Neural progenitor cell (in vitro differentiated cells): ENCODE measurements around the gene ELOVL1. TPM values are rescaled to one million over a fixed set of nuclear protein-coding genes. Genes with fewer than 3 reads are reported as not detected.

Experiments
- DNase-seq: peaks from one replicate; pipeline ENCODE4 v3.0.0-alpha.2; 2016; ENCODE audit warnings: low spot score
- H2AFZ ChIP-seq: fragments of 200-600 bp; sonication (generic); replicated peaks from 2 replicates; pipeline ENCODE4 v1.6.1; 2016; ENCODE audit warnings: antibody characterized with exemption
- H3F3A ChIP-seq: fragments of 200-600 bp; sonication (generic); 2 replicates; pipeline ENCODE4 v1.6.1; 2016; ENCODE audit warnings: antibody characterized with exemption, low read depth
- H3K27ac ChIP-seq: fragments of 200-600 bp; sonication (generic); 2 replicates; pipeline ENCODE4 v1.5.1; 2016; ENCODE audit warnings: mild to moderate bottlenecking
- H3K27me3 ChIP-seq: fragments of 200-600 bp; sonication (generic); 2 replicates; pipeline ENCODE4 v1.6.1; 2016; ENCODE audit warnings: mild to moderate bottlenecking, moderate library complexity
- H3K36me3 ChIP-seq: fragments of 200-600 bp; sonication (generic); 2 replicates; pipeline ENCODE4 v1.5.1; 2016
- H3K4me1 ChIP-seq: fragments of 200-600 bp; sonication (generic); 2 replicates; pipeline ENCODE4 v1.6.1; 2016; ENCODE audit warnings: mixed run types
- H3K4me2 ChIP-seq: fragments of 200-600 bp; sonication (generic); 2 replicates; pipeline ENCODE4 v1.6.1; 2016
- H3K4me3 ChIP-seq: fragments of 200-600 bp; sonication (generic); 2 replicates; pipeline ENCODE4 v1.5.1; 2016
- H3K79me2 ChIP-seq: fragments of 200-600 bp; sonication (generic); 2 replicates; pipeline ENCODE4 v1.6.1; 2016; ENCODE audit warnings: low read depth
- H3K9ac ChIP-seq: fragments of 200-600 bp; sonication (generic); 2 replicates; pipeline ENCODE4 v1.6.1; 2016
- H3K9me3 ChIP-seq: fragments of 200-600 bp; sonication (generic); 2 replicates; pipeline ENCODE4 v1.5.1; 2016; ENCODE audit warnings: low read depth
- H4K20me1 ChIP-seq: fragments of 200-600 bp; sonication (generic); 2 replicates; pipeline ENCODE4 v1.6.1; 2016; ENCODE audit warnings: low read depth
- H3K27ac Mint-ChIP-seq: 3 replicates; pipeline ENCODE4 v1.8.0; 2021; ENCODE audit warnings: mixed read lengths
- H3K27me3 Mint-ChIP-seq: 2 replicates; pipeline ENCODE4 v1.8.0; 2022; ENCODE audit warnings: low read depth, mild to moderate bottlenecking, inconsistent platforms, moderate library complexity, mixed read lengths; ENCODE audit not compliant: insufficient read depth
- H3K36me3 Mint-ChIP-seq: 3 replicates; pipeline ENCODE4 v1.8.0; 2021; ENCODE audit warnings: mixed read lengths
- H3K4me1 Mint-ChIP-seq: 3 replicates; pipeline ENCODE4 v1.8.0; 2021; ENCODE audit warnings: mixed read lengths
- H3K4me3 Mint-ChIP-seq: 3 replicates; pipeline ENCODE4 v1.8.0; 2021; ENCODE audit warnings: mild to moderate bottlenecking, moderate library complexity, mixed read lengths
- H3K9me3 Mint-ChIP-seq: 3 replicates; pipeline ENCODE4 v1.8.0; 2020; ENCODE audit warnings: mixed read lengths
- CTCF ChIP-seq: fragments of 200-600 bp; sonication (generic); IDR thresholded peaks from 2 replicates; pipeline ENCODE4 v1.5.1; 2017; ENCODE audit warnings: antibody characterized with exemption, mild to moderate bottlenecking
- EZH2 ChIP-seq: fragments of 200-600 bp; sonication (generic); IDR thresholded peaks from 2 replicates; pipeline ENCODE4 v1.6.1; 2017; ENCODE audit warnings: antibody characterized with exemption, mild to moderate bottlenecking, moderate library complexity
- EZH2phosphoT487 ChIP-seq: fragments of 200-600 bp; sonication (generic); IDR thresholded peaks from 2 replicates; pipeline ENCODE4 v1.6.1; 2017; ENCODE audit warnings: antibody characterized with exemption
- total RNA-seq: library from RNA; depleted of rRNA; stranded (reverse); fragments of >200 nt; gene quantifications from 2 replicates; pipeline ENCODE4 v1.2.3, GENCODE V29; 2015; ENCODE audit warnings: low replicate concordance

ELOVL1 gene
- total RNA-seq, 1 donor from 2014 or later, result 5.6 TPM

GRCh38 chr1:43348343-43348808 is 19.4 kb downstream of the ELOVL1 start:
- DNase-seq, result no peak
- peaks cover 14% of the 10 kb centered on the region for H3K27me3 ChIP-seq
- peaks cover 47% of the 10 kb centered on the region for H3K4me1 ChIP-seq
- H3K4me3 ChIP-seq, result peak overlapping the region; percentile 75
- H3K9me3 ChIP-seq, result no peaks in the 10 kb centered on the region
- no peaks in the 10 kb centered on the region for H3K36me3 ChIP-seq
- H2AFZ ChIP-seq, result no peak overlapping the region
- H3K4me1 Mint-ChIP-seq, result peaks cover 39% of the 10 kb centered on the region
- H3K79me2 ChIP-seq, result no peaks in the 10 kb centered on the region
- peak overlapping the region; percentile 90 for H3K4me2 ChIP-seq
- no peaks in the 10 kb centered on the region for H3K9me3 Mint-ChIP-seq
- no peak overlapping the region for H3K9ac ChIP-seq
- TF ChIP-seq EZH2phosphoT487, result no peak
- TF ChIP-seq EZH2, result no peak
- no peak for TF ChIP-seq CTCF
- peaks cover 33% of the 10 kb centered on the region for H3F3A ChIP-seq
- no peak overlapping the region for H3K27ac ChIP-seq
- peak overlapping the region; percentile 76 for H3K4me3 Mint-ChIP-seq
- no peaks in the 10 kb centered on the region for H3K36me3 Mint-ChIP-seq
- H3K27me3 Mint-ChIP-seq, result peaks cover 9% of the 10 kb centered on the region
- H3K27ac Mint-ChIP-seq, result no peak overlapping the region
- H4K20me1 ChIP-seq, result no peaks in the 10 kb centered on the region

DNA sequence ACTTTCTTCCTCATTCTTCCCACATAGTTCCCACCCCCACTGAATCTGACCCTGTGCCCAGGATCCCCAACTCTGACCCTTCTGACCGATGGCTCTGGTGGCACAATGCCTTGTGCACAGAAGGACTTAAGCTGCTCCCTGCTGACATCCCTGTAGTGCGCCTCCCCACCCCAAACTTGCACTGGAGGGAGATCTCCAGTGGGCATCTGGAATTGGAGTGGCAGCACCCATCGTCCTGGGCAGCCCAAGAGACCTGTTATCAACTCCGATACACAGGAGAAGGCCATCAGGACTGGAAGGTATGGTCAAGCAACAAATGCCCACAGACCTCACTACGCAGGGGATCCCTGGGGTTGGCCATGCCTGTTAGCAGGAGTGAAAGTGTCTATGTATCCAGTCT is 21.2 kb downstream of the ELOVL1 start:
- Histone ChIP-seq H3K36me3 (no peaks in the 10 kb centered on the region), H4K20me1 (no peaks in the 10 kb centered on the region), H3K9me3 (no peaks in the 10 kb centered on the region), H2AFZ (peak overlapping the region; percentile 80), H3K4me3 (no peak overlapping the region), H3K79me2 (no peaks in the 10 kb centered on the region), H3K27me3 (peaks cover 14% of the 10 kb centered on the region), H3K9ac (no peak overlapping the region), H3K27ac (no peak overlapping the region), H3K4me1 (peaks cover 38% of the 10 kb centered on the region), H3K4me2 (peak overlapping the region; percentile 66), H3F3A (peaks cover 26% of the 10 kb centered on the region)
- Mint-ChIP-seq H3K4me3 (no peak overlapping the region), H3K27me3 (peaks cover 9% of the 10 kb centered on the region), H3K27ac (no peak overlapping the region), H3K36me3 (no peaks in the 10 kb centered on the region), H3K4me1 (peaks cover 30% of the 10 kb centered on the region), H3K9me3 (no peaks in the 10 kb centered on the region)
- no peak for TF ChIP-seq EZH2
- no peak for TF ChIP-seq EZH2phosphoT487
- TF ChIP-seq CTCF, result no peak
- no peak for DNase-seq

DNA sequence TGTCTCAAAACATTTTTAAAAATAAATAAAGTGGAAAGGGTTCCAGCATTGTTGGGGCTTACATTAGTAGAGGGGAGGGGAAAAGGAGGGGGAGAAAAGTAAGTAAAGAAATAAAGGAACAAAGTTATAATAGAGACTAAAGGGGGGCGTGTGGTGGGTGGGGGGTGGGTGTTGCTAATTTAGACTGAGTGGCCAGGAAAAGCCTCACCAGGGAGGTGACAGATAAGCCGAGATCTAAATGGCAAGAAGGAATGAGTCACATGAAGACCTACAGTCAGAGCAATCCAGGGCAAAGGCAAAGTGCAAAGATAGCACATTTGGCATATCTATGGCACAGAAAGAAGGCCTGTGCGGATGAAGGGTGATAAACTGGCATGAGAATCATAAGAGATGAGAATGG is 22.7 kb downstream of the ELOVL1 start:
- no peaks in the 10 kb centered on the region for H3K36me3 Mint-ChIP-seq
- no peaks in the 10 kb centered on the region for H4K20me1 ChIP-seq
- no peak overlapping the region for H3K27ac Mint-ChIP-seq
- H2AFZ ChIP-seq, result no peak overlapping the region
- H3K79me2 ChIP-seq, result no peaks in the 10 kb centered on the region
- no peak for DNase-seq
- no peak for TF ChIP-seq EZH2
- TF ChIP-seq CTCF, result no peak
- TF ChIP-seq EZH2phosphoT487, result no peak
- peaks cover 27% of the 10 kb centered on the region for H3K4me1 Mint-ChIP-seq
- H3K9me3 Mint-ChIP-seq, result no peaks in the 10 kb centered on the region
- no peak overlapping the region for H3K4me3 ChIP-seq
- H3K4me2 ChIP-seq, result no peak overlapping the region
- no peaks in the 10 kb centered on the region for H3K9me3 ChIP-seq
- H3K27ac ChIP-seq, result no peak overlapping the region
- H3K4me1 ChIP-seq, result peaks cover 34% of the 10 kb centered on the region
- H3K27me3 Mint-ChIP-seq, result peaks cover 13% of the 10 kb centered on the region
- H3K36me3 ChIP-seq, result no peaks in the 10 kb centered on the region
- peaks cover 14% of the 10 kb centered on the region for H3K27me3 ChIP-seq
- H3K4me3 Mint-ChIP-seq, result no peak overlapping the region
- peaks cover 24% of the 10 kb centered on the region for H3F3A ChIP-seq
- no peak overlapping the region for H3K9ac ChIP-seq
